GM06990 (cell line): Measurements from ENCODE around the gene PIGU.

Experiments used
- DNase-seq: peaks from one replicate; pipeline ENCODE4 v3.0.0-alpha.2; 2011; ENCODE audit not compliant: insufficient read length; ENCODE audit errors: extremely low read depth
- H3K27me3 ChIP-seq: replicated peaks from 2 replicates; pipeline ENCODE4 v1.6.0; 2011; ENCODE audit warnings: low read length; ENCODE audit not compliant: control insufficient read depth, insufficient read depth
- H3K36me3 ChIP-seq: 2 replicates; pipeline ENCODE4 v1.5.1; 2011; ENCODE audit warnings: low read length; ENCODE audit not compliant: control insufficient read depth, insufficient read depth
- H3K4me3 ChIP-seq: replicated peaks from 2 replicates; pipeline ENCODE4 v1.5.1; 2011; ENCODE audit warnings: low read depth, mild to moderate bottlenecking, control low read depth, low read length
- TF ChIP-seq, protein P1 (sequence below): IDR thresholded peaks from 2 replicates; pipeline ENCODE4 v1.5.1; 2011; ENCODE audit warnings: low read length, control low read depth, mild to moderate bottlenecking, inconsistent platforms; ENCODE audit not compliant: insufficient read depth, poor library complexity, severe bottlenecking

The PIGU gene

GRCh38 chr20:34626992-34627391 lies 49.9 kb downstream of the PIGU start:
- TF ChIP-seq, protein P1, sequence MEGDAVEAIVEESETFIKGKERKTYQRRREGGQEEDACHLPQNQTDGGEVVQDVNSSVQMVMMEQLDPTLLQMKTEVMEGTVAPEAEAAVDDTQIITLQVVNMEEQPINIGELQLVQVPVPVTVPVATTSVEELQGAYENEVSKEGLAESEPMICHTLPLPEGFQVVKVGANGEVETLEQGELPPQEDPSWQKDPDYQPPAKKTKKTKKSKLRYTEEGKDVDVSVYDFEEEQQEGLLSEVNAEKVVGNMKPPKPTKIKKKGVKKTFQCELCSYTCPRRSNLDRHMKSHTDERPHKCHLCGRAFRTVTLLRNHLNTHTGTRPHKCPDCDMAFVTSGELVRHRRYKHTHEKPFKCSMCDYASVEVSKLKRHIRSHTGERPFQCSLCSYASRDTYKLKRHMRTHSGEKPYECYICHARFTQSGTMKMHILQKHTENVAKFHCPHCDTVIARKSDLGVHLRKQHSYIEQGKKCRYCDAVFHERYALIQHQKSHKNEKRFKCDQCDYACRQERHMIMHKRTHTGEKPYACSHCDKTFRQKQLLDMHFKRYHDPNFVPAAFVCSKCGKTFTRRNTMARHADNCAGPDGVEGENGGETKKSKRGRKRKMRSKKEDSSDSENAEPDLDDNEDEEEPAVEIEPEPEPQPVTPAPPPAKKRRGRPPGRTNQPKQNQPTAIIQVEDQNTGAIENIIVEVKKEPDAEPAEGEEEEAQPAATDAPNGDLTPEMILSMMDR, result no peak
- Histone ChIP-seq H3K4me3 (no peak overlapping the region), H3K36me3 (no peaks in the 10 kb centered on the region; the same call in 1 of the 2 replicates), H3K27me3 (no peaks in the 10 kb centered on the region)
- DNase-seq, result no peak

DNA sequence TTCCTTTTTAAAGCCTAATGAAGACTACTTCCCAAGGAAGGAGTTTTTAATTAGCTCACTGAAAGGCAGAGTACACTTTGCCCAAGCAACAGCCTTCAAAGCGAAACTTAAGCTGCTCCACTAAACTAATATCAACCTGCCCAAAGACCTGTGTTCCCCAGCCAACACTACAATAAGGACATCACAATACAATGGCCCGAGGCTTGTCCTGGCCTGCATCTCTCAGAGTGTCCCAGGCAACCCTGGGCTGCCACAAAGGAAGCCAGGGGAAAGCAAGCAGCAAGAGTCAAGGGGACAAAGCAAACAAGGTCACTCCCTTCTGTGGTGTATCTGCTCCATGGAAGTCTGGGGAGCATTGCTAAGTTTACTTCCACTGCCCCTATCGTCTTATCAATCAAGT lies 52.3 kb downstream of the PIGU start:
- no peak for DNase-seq
- Histone ChIP-seq H3K36me3 (no peaks in the 10 kb centered on the region; the same call in 1 of the 2 replicates), H3K27me3 (no peaks in the 10 kb centered on the region), H3K4me3 (no peak overlapping the region)
- TF ChIP-seq, protein P1, result no peak

DNA sequence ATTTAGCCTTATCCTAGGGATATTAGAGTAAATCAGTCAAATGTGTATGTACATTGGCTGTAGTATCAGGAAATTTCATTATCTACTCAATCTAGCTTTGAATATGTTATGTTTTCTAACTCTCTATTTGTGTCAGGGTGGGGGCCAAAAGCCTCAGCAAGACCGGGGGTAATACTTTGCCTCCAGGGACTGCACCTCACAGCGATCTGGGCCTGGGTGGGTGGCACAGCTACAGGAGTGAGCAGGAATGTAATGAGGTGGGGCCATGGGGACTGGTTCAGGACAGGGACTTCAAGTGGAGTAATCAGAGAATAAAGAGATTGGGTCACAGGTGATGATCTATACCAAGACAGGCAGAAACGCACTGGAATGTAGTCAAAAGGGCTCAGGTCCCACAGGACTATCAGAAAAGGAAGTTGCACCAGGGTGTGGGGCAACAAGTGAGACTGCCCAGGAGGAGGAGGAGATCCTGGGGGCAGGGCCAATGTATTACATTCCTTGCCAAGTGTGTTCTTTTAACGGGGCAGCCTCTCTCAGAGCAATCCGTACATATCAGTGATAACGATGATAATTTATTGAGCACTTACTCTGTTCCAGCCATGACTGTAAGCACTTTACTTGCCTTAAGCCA lies 54.0 kb downstream of the PIGU start:
- H3K36me3 ChIP-seq, result no peaks in the 10 kb centered on the region; the same call in 1 of the 2 replicates
- H3K4me3 ChIP-seq, result no peak overlapping the region
- TF ChIP-seq, protein P1, result no peak
- no peak for DNase-seq
- H3K27me3 ChIP-seq, result no peaks in the 10 kb centered on the region

GRCh38 chr20:34621383-34622367 lies 55.2 kb downstream of the PIGU start:
- TF ChIP-seq, protein P1, result no peak
- no peaks in the 10 kb centered on the region; the same call in 1 of the 2 replicates for H3K36me3 ChIP-seq
- H3K4me3 ChIP-seq, result no peak overlapping the region
- no peaks in the 10 kb centered on the region for H3K27me3 ChIP-seq
- DNase-seq, result no peak

GRCh38 chr20:34621036-34621343 lies 55.9 kb downstream of the PIGU start:
- Histone ChIP-seq H3K27me3 (no peaks in the 10 kb centered on the region), H3K4me3 (no peak overlapping the region), H3K36me3 (no peaks in the 10 kb centered on the region; the same call in 1 of the 2 replicates)
- DNase-seq, result no peak
- TF ChIP-seq, protein P1, result no peak
